Measurements from ENCODE around the gene CERS3. TPM values are rescaled to one million over a fixed set of nuclear protein-coding genes. Genes with fewer than 3 reads are reported as not detected.
A peak's percentile ranks its signal among the peaks of the same experiment; 100 is the strongest.

CERS3 gene
- polyA plus RNA-seq, 1 experiment: not detected

DNA sequence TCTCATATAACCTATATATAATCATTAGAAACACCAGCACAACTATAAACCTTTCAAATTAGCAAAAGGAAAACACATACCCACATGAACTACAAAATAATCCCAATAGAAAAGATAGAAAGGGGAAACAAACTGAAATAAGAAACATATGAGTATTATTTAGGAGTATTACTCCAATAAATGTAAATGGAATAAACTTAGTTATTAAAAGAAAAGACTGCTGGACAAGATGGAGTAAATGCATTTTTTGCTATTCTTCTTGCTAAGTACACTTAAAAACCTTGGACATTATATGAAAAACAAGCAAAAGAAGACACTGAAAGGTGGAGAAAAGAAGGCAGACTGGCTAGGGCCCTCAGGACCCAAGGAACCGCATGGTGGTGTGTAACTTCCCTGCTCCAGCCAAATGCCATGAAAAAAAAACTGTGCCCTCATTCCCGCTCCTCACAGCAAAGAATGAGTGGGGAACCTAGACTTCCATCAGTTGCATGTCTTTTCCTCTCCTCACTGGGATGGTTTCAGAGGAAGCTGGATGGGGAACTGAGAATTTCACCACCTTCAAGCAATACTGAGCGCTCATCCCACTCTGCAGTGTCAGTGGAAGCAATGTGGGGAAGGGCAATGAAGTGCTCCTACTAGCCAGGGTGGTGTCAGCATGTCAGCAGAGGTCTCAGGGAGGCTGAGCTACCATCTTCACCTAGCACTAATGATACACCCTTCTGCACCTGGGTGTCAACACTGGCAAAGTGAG lies 143.3 kb downstream of the CERS3 start:
- ChIA-PET POLR2A (no interaction called here), CTCF (no interaction called here)
- no peaks in the 10 kb centered on the region for H3K27me3 ChIP-seq (ENCODE audit: control insufficient read depth, insufficient read depth, low read length)
- TF ChIP-seq, protein P1, sequence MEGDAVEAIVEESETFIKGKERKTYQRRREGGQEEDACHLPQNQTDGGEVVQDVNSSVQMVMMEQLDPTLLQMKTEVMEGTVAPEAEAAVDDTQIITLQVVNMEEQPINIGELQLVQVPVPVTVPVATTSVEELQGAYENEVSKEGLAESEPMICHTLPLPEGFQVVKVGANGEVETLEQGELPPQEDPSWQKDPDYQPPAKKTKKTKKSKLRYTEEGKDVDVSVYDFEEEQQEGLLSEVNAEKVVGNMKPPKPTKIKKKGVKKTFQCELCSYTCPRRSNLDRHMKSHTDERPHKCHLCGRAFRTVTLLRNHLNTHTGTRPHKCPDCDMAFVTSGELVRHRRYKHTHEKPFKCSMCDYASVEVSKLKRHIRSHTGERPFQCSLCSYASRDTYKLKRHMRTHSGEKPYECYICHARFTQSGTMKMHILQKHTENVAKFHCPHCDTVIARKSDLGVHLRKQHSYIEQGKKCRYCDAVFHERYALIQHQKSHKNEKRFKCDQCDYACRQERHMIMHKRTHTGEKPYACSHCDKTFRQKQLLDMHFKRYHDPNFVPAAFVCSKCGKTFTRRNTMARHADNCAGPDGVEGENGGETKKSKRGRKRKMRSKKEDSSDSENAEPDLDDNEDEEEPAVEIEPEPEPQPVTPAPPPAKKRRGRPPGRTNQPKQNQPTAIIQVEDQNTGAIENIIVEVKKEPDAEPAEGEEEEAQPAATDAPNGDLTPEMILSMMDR (IDR thresholded peaks at IDR 0.05; ENCODE audit: low read depth, low read length): no peak
- H3K9me3 ChIP-seq (ENCODE audit: control insufficient read depth, insufficient read depth, low read length): peaks cover 45% of the 10 kb centered on the region
- no peak overlapping the region for H3K4me3 ChIP-seq (ENCODE audit: low read depth, low read length)
- DNase-seq (ENCODE audit: low read depth, low spot score): no peak
- no peak overlapping the region for H3K27ac ChIP-seq (ENCODE audit: low read depth, low read length)

DNA sequence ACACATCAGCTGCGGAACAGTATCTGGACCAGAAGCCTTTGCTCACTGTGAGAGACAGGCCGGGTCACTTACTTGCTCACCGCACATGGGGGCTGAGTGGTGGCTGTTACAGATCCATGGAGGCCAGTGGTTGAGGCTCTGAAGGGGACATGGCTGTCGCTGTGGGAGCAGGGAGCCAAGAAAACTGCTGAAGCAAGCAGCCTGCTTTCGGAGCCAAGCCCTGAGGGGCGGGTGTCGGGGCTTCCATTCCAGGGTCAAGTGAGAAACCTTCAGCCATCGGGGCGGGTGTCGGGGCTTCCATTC lies 144.7 kb downstream of the CERS3 start:
- Histone ChIP-seq H3K27me3 (ENCODE audit: control insufficient read depth, insufficient read depth, low read length) (no peaks in the 10 kb centered on the region), H3K9me3 (ENCODE audit: control insufficient read depth, insufficient read depth, low read length) (peaks cover 49% of the 10 kb centered on the region), H3K4me3 (ENCODE audit: low read depth, low read length) (no peak overlapping the region), H3K27ac (ENCODE audit: low read depth, low read length) (no peak overlapping the region)
- DNase-seq (ENCODE audit: low read depth, low spot score): no peak
- ChIA-PET POLR2A (no interaction called here), CTCF (no interaction called here)
- TF ChIP-seq, protein P1 (IDR thresholded peaks at IDR 0.05; ENCODE audit: low read depth, low read length): no peak

DNA sequence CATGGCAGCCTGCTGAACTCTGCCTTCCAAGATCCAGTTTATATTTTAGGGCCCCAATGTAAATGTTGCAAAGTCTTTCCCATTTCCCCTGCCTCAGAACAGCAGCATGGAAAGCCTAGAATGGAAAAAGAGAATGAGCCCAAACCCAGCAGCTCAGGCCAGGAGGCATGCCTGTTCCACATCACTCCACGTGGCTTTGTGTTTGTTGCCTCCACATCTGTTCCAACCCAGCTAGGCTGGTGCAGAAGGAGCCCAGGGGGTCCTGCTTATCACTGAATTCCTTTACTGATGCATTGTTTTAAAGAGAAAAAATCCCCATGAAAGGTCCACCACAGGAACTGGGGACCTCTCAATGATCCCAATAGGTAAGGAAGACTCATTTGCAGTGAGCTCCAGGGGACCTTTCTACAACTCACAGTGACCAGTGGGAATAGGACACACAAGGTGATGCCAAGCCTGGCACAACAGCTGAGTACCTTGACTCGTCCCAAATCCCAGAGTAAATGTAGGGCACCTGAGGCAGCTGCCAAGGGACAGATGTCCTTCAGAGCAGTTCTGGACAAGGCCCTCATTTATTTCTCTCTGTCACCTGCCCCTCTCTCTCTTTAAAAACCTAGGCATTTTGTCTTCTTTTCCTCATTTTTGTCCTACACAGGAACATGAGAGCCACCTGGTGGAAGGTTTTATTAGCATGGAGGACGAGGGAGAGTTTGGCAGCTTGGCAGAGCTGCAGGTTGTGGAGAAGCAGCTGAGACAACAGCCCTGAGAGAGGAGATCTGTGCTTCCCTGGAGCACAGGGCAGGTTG lies 145.2 kb downstream of the CERS3 start:
- POLR2A ChIA-PET: no interaction called here
- Histone ChIP-seq H3K9me3 (ENCODE audit: control insufficient read depth, insufficient read depth, low read length) (peaks cover 49% of the 10 kb centered on the region), H3K27me3 (ENCODE audit: control insufficient read depth, insufficient read depth, low read length) (no peaks in the 10 kb centered on the region), H3K4me3 (ENCODE audit: low read depth, low read length) (no peak overlapping the region), H3K27ac (ENCODE audit: low read depth, low read length) (no peak overlapping the region)
- TF ChIP-seq, protein P1 (IDR thresholded peaks at IDR 0.05; ENCODE audit: low read depth, low read length): peak; percentile 8; the same call in 1 of the 2 replicates
- no peak for DNase-seq (ENCODE audit: low read depth, low spot score)
- CTCF ChIA-PET: interaction anchor here (0.6 kb wide), 1 partner anchor 15 kb away, joined by 3 read pairs; no protein-coding TSS in a partner anchor

DNA sequence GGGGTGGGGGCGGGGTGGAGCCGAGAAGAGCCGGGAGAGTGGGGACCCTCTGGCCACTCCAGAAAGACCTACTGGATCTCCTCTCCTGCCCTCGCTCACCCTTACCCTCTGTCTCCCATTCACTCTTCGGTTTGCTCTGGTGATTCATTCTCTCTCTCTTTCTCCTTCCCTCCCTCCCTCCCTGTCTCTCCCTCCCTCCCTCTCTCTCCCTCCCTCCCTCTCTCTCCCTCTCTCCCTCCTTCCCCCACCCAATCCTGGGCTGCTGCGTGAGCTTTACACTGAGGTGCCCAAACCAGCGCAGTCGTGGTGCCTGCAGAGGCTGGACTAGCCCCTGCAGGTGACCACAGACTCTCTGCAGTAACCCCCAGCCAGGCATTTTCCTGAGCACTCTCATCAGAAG lies 154.8 kb downstream of the CERS3 start:
- H3K4me3 ChIP-seq (ENCODE audit: low read depth, low read length): no peak overlapping the region
- CTCF ChIA-PET: no interaction called here
- H3K27ac ChIP-seq (ENCODE audit: low read depth, low read length): no peak overlapping the region
- H3K9me3 ChIP-seq (ENCODE audit: control insufficient read depth, insufficient read depth, low read length): peaks cover 9% of the 10 kb centered on the region
- DNase-seq (ENCODE audit: low read depth, low spot score): no peak
- TF ChIP-seq, protein P1 (IDR thresholded peaks at IDR 0.05; ENCODE audit: low read depth, low read length): no peak
- no peaks in the 10 kb centered on the region for H3K27me3 ChIP-seq (ENCODE audit: control insufficient read depth, insufficient read depth, low read length)
- POLR2A ChIA-PET: no interaction called here

Data from AG04450 (cell line).